ENCODE measurements around the gene NET1. TPM values are rescaled to one million over a fixed set of nuclear protein-coding genes. Genes with fewer than 3 reads are reported as not detected.

Gene NET1
- total RNA-seq, 3 donors from 2014 or later = 213 to 399 (median 359) TPM

DNA sequence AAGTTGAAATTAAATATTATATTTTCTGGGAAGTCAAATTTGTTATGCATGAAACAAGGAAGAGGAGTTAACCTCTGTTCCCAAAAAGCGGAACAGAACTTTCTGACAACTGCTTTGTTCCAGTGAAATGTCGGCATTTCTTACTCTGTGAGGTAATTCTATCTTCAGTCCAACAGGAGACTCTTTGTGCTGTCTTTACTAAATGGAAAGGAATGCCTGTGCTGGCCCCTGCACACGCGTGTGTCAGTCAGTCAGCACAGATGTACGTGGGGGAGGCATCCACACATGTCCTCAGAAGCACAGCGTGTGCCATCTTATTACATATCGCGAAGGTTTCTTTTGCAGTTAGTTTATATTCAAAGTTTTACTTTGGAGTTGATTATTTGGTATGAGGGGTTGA is 37.5 kb downstream of the NET1 start:
- Histone ChIP-seq H3K4me3 (no peak overlapping the region), H3K36me3 (ENCODE audit: low read depth) (peaks cover 6% of the 10 kb centered on the region), H3K4me1 (ENCODE audit: low read depth) (peaks cover 11% of the 10 kb centered on the region), H3K9me3 (no peaks in the 10 kb centered on the region)
- DNase-seq (no peak), ATAC-seq (no peak)
- intact Hi-C loops (cut with DNase I, micrococcal nuclease) = loop anchor here (5.0 to 10.0 kb wide), 2 partner anchors 97 to 105 kb away; no protein-coding TSS in a partner anchor
- TF ChIP-seq, protein P1, sequence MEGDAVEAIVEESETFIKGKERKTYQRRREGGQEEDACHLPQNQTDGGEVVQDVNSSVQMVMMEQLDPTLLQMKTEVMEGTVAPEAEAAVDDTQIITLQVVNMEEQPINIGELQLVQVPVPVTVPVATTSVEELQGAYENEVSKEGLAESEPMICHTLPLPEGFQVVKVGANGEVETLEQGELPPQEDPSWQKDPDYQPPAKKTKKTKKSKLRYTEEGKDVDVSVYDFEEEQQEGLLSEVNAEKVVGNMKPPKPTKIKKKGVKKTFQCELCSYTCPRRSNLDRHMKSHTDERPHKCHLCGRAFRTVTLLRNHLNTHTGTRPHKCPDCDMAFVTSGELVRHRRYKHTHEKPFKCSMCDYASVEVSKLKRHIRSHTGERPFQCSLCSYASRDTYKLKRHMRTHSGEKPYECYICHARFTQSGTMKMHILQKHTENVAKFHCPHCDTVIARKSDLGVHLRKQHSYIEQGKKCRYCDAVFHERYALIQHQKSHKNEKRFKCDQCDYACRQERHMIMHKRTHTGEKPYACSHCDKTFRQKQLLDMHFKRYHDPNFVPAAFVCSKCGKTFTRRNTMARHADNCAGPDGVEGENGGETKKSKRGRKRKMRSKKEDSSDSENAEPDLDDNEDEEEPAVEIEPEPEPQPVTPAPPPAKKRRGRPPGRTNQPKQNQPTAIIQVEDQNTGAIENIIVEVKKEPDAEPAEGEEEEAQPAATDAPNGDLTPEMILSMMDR (IDR thresholded peaks at IDR 0.05) = no peak

DNA sequence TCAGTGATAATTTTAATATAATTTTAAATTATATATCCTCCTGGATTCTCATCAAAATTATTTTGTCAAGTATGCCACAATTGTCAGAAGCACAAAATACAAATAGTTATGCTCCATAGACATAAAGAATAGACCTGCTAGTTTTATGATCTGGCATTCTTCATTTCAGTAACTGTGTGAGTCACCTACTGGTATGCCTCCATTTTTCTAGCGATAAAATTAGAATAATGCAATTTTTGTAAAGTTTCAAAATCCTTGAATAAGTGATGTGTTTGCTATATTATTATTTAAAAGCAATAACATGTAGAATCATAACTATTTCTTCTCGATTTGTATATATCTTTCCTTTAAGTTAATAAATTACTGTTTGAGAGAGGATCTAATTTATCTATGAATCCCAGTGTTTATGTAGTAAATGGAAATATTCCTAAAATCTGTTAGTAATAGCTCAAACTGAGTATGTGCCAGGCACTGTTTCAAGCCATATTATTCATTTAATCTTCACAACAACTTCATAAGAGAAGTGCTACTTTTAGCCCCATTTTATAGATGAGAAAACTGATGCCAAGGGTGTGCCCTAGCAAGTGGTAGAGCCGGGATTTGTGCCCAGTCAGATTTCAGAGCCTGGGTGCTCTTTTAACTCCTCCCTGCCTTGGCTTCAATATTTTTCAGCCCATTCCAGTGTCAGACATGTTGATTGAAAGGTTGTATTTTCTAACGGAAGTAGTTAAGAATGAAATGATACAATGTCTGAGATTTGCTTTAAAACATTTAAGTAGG is 38.4 kb downstream of the NET1 start:
- no peak for DNase-seq
- Histone ChIP-seq H3K4me1 (ENCODE audit: low read depth) (peaks cover 9% of the 10 kb centered on the region), H3K9me3 (no peaks in the 10 kb centered on the region), H3K4me3 (no peak overlapping the region), H3K36me3 (ENCODE audit: low read depth) (peaks cover 7% of the 10 kb centered on the region)
- ATAC-seq = no peak
- intact Hi-C loops (cut with DNase I, micrococcal nuclease) = loop anchor here in 1 of 2 donors (10.0 kb wide), 1 partner anchor 104 kb away; no protein-coding TSS in a partner anchor
- TF ChIP-seq, protein P1 (IDR thresholded peaks at IDR 0.05) = no peak

GRCh38 chr10:5453749-5454489 is 41.6 kb downstream of the NET1 start:
- intact Hi-C loops (cut with DNase I, micrococcal nuclease) = loop anchor here in 1 of 2 donors (10.0 kb wide), 1 partner anchor 101 kb away; no protein-coding TSS in a partner anchor
- Histone ChIP-seq H3K9me3 (no peaks in the 10 kb centered on the region), H3K4me3 (no peak overlapping the region), H3K36me3 (ENCODE audit: low read depth) (peaks cover 17% of the 10 kb centered on the region), H3K4me1 (ENCODE audit: low read depth) (peaks cover 9% of the 10 kb centered on the region)
- peak; percentile 23 for ATAC-seq
- DNase-seq = no peak
- TF ChIP-seq, protein P1 (IDR thresholded peaks at IDR 0.05) = no peak

GRCh38 chr10:5456563-5456962 is 44.2 kb downstream of the NET1 start:
- DNase-seq (no peak), ATAC-seq (no peak)
- Histone ChIP-seq H3K4me3 (no peak overlapping the region), H3K4me1 (ENCODE audit: low read depth) (no peaks in the 10 kb centered on the region), H3K36me3 (ENCODE audit: low read depth) (peaks cover 17% of the 10 kb centered on the region), H3K9me3 (no peaks in the 10 kb centered on the region)
- TF ChIP-seq, protein P1 (IDR thresholded peaks at IDR 0.05) = no peak
- intact Hi-C loops (cut with DNase I, micrococcal nuclease) = loop anchor here in 1 of 2 donors (10.0 kb wide), 1 partner anchor 98 kb away; no protein-coding TSS in a partner anchor

- DNase-seq (no peak), ATAC-seq (no peak)
- intact Hi-C loops (cut with DNase I, micrococcal nuclease) = loop anchor here in 1 of 2 donors (10.0 kb wide), 1 partner anchor 97 kb away; no protein-coding TSS in a partner anchor
- no peaks in the 10 kb centered on the region for H3K9me3 ChIP-seq
- TF ChIP-seq, protein P1 (IDR thresholded peaks at IDR 0.05) = no peak
- H3K4me1 ChIP-seq (ENCODE audit: low read depth) = no peaks in the 10 kb centered on the region
- H3K4me3 ChIP-seq = no peak overlapping the region
- peaks cover 17% of the 10 kb centered on the region for H3K36me3 ChIP-seq (ENCODE audit: low read depth)
These were observed 45.4 kb downstream of the NET1 start for GRCh38 chr10:5457741-5458140.
